HL-60 (cell line): ENCODE measurements around the gene AGAP3.

Source experiments
- DNase-seq, 2 experiments: peaks; one replicate each; pipeline ENCODE4 v3.0.0-alpha.2; 2010 to 2020; ENCODE audit warnings: low read depth in 1 of 2, low spot score in 1 of 2
- H3K27ac ChIP-seq: fragments of 250-450 bp; sonication (Bioruptor Pico); replicated peaks from 2 replicates; pipeline ENCODE4 v1.5.1; 2020; ENCODE audit warnings: mild to moderate bottlenecking, moderate library complexity
- H3K27me3 ChIP-seq: fragments of 250-450 bp; sonication (Bioruptor Pico); 2 replicates; pipeline ENCODE4 v1.5.1; 2021; ENCODE audit warnings: mild to moderate bottlenecking, moderate library complexity; ENCODE audit not compliant: insufficient read depth, poor library complexity, severe bottlenecking
- H3K4me3 ChIP-seq: replicated peaks from 2 replicates; pipeline ENCODE4 v1.5.1; 2011; ENCODE audit warnings: mild to moderate bottlenecking, control low read depth, low read length; ENCODE audit not compliant: insufficient read depth
- CTCF ChIP-seq: IDR thresholded peaks from one replicate; pipeline ENCODE4 v1.5.1; 2011; ENCODE audit warnings: low read length, control low read depth, inconsistent platforms; ENCODE audit not compliant: insufficient read depth
- GABPA ChIP-seq: IDR thresholded peaks from 2 replicates; pipeline ENCODE4 v1.6.1; 2012; ENCODE audit warnings: low read depth
- POLR2AphosphoS5 ChIP-seq: IDR thresholded peaks from 2 replicates; pipeline ENCODE4 v1.6.1; 2012; ENCODE audit warnings: low read depth
- REST ChIP-seq: IDR thresholded peaks from 2 replicates; pipeline ENCODE4 v1.6.1; 2012; ENCODE audit warnings: low read depth; ENCODE audit not compliant: insufficient replicate concordance
- SPI1 ChIP-seq: IDR thresholded peaks from 2 replicates; pipeline ENCODE4 v1.6.1; 2012; ENCODE audit warnings: low read depth, mild to moderate bottlenecking, borderline replicate concordance

AGAP3 gene

GRCh38 chr7:151126491-151127137 is 40.3 kb downstream of the AGAP3 start:
- H3K27me3 ChIP-seq = no peaks in the 10 kb centered on the region
- DNase-seq = no peak
- TF ChIP-seq GABPA = no peak
- no peak for TF ChIP-seq SPI1
- TF ChIP-seq POLR2AphosphoS5 = no peak
- no peak for TF ChIP-seq REST
- no peak for TF ChIP-seq CTCF
- no peak overlapping the region for H3K27ac ChIP-seq
- H3K4me3 ChIP-seq = no peak overlapping the region

- H3K27me3 ChIP-seq = no peaks in the 10 kb centered on the region
- TF ChIP-seq CTCF (no peak), POLR2AphosphoS5 (no peak), SPI1 (no peak), GABPA (no peak)
- no peak for DNase-seq
- no peak overlapping the region for H3K27ac ChIP-seq
- H3K4me3 ChIP-seq = no peak overlapping the region
Measured at GRCh38 chr7:151128144-151128543, 41.9 kb downstream of the AGAP3 start.

- Histone ChIP-seq H3K4me3 (no peak overlapping the region), H3K27me3 (no peaks in the 10 kb centered on the region), H3K27ac (no peak overlapping the region)
- no peak for TF ChIP-seq REST
- no peak for TF ChIP-seq GABPA
- TF ChIP-seq CTCF = no peak
- no peak for TF ChIP-seq POLR2AphosphoS5
- TF ChIP-seq SPI1 = no peak
- no peak for DNase-seq
Measured at GRCh38 chr7:151128716-151129115, 42.4 kb downstream of the AGAP3 start.
